ENCODE results near the gene UNC5C.

DNA sequence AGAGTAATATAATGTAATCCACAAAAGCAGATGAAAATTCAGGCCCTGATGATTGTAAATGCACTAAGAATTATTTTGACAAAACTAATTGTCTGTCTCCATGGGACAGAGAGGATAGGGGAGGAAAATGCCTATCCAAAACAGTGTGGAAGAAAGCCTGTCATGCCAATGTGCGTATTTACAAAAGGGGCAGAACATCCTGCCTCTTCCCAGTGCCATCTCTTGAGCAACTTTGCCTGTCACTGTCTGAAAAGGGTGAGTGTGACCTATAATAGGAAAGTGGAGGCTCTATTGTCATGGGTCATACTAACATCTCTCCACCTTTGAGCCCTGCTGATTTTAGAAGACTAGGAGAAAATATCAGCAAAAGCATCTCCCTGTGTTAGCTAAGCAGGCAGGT lies 264.1 kb downstream of the UNC5C start:
- TF ChIP-seq, protein P1, sequence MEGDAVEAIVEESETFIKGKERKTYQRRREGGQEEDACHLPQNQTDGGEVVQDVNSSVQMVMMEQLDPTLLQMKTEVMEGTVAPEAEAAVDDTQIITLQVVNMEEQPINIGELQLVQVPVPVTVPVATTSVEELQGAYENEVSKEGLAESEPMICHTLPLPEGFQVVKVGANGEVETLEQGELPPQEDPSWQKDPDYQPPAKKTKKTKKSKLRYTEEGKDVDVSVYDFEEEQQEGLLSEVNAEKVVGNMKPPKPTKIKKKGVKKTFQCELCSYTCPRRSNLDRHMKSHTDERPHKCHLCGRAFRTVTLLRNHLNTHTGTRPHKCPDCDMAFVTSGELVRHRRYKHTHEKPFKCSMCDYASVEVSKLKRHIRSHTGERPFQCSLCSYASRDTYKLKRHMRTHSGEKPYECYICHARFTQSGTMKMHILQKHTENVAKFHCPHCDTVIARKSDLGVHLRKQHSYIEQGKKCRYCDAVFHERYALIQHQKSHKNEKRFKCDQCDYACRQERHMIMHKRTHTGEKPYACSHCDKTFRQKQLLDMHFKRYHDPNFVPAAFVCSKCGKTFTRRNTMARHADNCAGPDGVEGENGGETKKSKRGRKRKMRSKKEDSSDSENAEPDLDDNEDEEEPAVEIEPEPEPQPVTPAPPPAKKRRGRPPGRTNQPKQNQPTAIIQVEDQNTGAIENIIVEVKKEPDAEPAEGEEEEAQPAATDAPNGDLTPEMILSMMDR (IDR thresholded peaks at IDR 0.05): no peak
- no peak for TF ChIP-seq POLR2A (IDR thresholded peaks at IDR 0.05)

All from uterus (tissue), 2 donors.